GM18867 (cell line): ENCODE measurements around the gene DMRTB1.

Experiments
- ATAC-seq: cut with Tn5 transposase; IDR thresholded peaks from one replicate; pipeline ENCODE4 v1.9.1; 2021; ENCODE audit warnings: mild to moderate bottlenecking, moderate library complexity; ENCODE audit not compliant: unreplicated experiment

Gene DMRTB1

GRCh38 chr1:53462769-53463501, 3.7 kb downstream of the DMRTB1 start:
- ATAC-seq: no peak

GRCh38 chr1:53463961-53464899, 5.0 kb downstream of the DMRTB1 start:
- no peak for ATAC-seq

GRCh38 chr1:53465023-53465957, 6.1 kb downstream of the DMRTB1 start:
- no peak for ATAC-seq

GRCh38 chr1:53467391-53467790, 8.2 kb downstream of the DMRTB1 start:
- ATAC-seq: no peak

DNA sequence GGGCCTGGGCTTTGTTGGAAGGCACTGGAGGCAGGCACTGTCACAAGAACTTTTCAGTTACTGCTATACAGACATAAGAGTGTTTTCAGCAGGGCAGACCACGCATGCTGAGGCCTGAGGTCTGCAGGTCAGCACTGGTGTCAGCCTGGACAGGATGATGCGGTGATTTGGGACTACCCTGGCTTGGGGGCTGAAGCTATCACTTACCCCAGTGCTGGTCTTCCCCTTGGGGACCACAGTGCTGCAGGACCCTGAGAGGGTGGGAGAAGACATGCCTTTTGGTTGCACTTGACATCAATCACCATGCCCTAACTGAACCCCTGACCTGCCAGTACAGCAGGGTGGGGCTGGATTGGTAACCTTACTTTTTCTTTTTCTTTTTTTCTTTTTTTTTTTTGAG, 9.2 kb downstream of the DMRTB1 start:
- ATAC-seq: no peak

GRCh38 chr1:53469373-53469772, 10.2 kb downstream of the DMRTB1 start:
- no peak for ATAC-seq

DNA sequence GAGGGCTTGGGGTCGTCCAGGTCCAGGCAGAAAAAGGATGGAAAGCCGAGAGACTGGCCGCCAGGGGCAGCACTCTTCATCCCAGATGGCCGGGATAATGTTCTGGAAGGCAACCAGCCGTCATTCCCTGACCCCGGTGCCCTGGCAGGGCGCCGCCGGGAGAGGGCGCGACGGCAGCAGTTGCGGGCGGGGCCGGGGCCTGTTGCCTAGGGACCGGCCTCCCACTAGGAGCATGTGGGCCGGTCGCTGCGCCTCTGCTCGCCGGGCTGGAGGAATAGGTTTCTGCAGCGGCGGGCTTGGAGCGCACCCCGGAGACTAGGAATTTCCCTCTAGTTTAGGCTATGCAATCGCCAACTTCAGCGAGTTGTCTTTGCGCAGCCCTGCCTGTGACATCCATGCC, 11.0 kb downstream of the DMRTB1 start:
- no peak for ATAC-seq

DNA sequence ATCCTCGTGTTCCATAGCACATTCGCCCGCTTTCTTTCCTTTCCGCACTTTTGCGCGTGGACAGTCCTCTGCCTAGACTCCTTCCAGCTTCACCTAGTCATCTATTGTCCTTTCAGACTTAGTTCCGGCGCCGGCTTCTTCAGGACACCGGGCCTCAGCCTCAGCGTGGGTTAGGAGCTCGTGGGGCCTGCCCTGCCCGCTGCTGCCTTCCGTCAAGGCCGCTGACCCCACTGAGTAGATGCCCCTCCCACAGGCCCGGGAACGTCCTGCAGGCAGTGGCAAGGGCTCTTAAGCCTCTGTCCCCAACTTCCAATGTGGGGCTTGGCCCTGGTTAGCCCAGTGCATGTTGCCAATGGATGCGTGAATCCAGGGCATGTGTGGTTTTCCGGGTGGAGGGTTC, 11.4 kb downstream of the DMRTB1 start:
- ATAC-seq: no peak

DNA sequence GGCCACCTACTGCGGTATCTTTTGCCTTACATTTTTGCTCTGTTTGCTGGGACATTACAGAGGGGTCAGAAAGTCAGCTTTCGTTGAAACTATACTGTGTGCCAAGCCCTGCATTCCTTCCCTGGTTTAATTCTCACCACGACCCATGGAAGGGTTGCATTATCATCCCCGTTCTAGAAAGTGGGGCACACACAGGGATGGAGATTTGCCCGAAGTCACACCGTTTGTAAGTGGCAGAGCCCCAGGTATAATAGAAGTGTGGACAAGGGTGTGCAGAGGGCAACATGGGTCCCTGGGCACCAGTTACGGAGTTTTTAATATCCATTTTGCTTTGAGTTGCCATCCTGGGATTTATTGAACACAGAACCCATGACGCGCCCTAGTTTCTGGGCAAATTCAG, 11.8 kb downstream of the DMRTB1 start:
- ATAC-seq: no peak

- ATAC-seq: no peak
Observed at GRCh38 chr1:53473463-53473862, 14.3 kb downstream of the DMRTB1 start.

GRCh38 chr1:53475664-53476063, 16.5 kb downstream of the DMRTB1 start:
- no peak for ATAC-seq

DNA sequence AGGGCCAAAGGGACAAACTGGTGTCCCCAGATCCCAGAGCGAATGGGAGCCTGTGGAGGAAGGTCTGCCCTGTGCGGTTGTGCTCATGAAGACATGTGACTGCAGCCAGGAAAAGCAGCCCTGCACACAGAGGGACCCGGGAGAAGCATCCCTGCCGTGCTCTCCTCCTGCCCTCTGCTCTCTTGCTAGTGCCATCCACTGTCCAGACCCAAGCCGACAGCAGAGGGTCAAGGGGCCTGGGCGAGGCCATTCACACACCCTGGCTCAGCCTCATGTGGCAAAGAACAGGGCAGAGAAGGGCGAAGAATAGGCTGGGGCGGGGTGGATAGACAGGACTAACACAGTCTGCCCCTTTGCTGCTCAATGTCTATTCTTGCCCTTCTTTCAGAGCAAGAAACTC, 17.4 kb downstream of the DMRTB1 start:
- ATAC-seq: no peak

- ATAC-seq: no peak
Observed at GRCh38 chr1:53477651-53478501, 18.7 kb downstream of the DMRTB1 start.

- ATAC-seq: no peak
Observed at GRCh38 chr1:53478502-53478818, 19.3 kb downstream of the DMRTB1 start.

GRCh38 chr1:53480678-53481077, 21.5 kb downstream of the DMRTB1 start:
- no peak for ATAC-seq

DNA sequence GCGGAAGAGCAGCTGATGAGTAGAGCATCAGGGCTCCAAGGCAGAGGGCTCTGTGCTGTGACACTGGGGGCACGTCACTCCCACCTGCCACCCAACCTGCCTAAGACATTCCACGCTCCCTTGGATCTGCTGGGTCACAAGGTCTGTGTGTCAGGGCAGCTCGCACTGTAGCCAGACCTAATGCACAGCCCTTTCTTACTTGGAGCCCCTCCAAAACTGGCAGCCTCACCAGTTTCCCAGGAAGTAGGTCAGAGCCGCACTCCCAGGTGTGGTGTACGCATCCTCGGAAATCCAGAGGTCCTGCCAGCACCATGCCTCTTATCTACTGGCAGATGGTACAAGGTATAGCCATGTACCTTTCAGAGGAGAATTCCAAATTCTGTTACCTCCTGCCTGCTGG, 22.3 kb downstream of the DMRTB1 start:
- no peak for ATAC-seq

GRCh38 chr1:53482441-53483153, 23.4 kb downstream of the DMRTB1 start:
- no peak for ATAC-seq

GRCh38 chr1:53483170-53483569, 24.0 kb downstream of the DMRTB1 start:
- ATAC-seq: no peak

GRCh38 chr1:53483656-53484055, 24.5 kb downstream of the DMRTB1 start:
- no peak for ATAC-seq
